Esophagus squamous epithelium (tissue), 5 donors: ENCODE data around the gene PIWIL4. TPM values are rescaled to one million over a fixed set of nuclear protein-coding genes. Genes with fewer than 3 reads are reported as not detected.

Experiments
- DNase-seq: peaks from one replicate; lab custom pipeline; 2025; lab: John Stamatoyannopoulos, UW
- H3K27ac ChIP-seq, 4 donors: fragments of 200-600 bp; sonication (generic); one replicate each; pipeline ENCODE4 v1.5.1; 2016 to 2019; ENCODE audit warnings: mild to moderate bottlenecking in 1 of 4
- H3K27me3 ChIP-seq, 4 donors: fragments of 200-600 bp; sonication (generic); 1 replicate in 3 of 4; 2 replicates in 1 of 4; pipeline versions ENCODE4 v1.5.1 to v1.6.0; 2017 to 2021; ENCODE audit warnings: antibody characterized with exemption in 1 of 4
- H3K36me3 ChIP-seq, 3 donors: fragments of 200-600 bp; sonication (generic); one replicate each; pipeline ENCODE4 v1.5.1; 2016 to 2019
- H3K4me1 ChIP-seq, 3 donors: fragments of 200-600 bp; sonication (generic); one replicate each; pipeline ENCODE4 v1.5.1; 2017 to 2019
- H3K4me3 ChIP-seq, 4 donors: fragments of 200-600 bp; sonication (generic); 1 replicate in 3 of 4; 2 replicates in 1 of 4; pipeline ENCODE4 v1.5.1; 2016 to 2019; ENCODE audit warnings: mild to moderate bottlenecking in 2 of 4, moderate library complexity in 1 of 4
- H3K9me3 ChIP-seq, 3 donors: fragments of 200-600 bp; sonication (generic); one replicate each; pipeline ENCODE4 v1.5.1; 2016 to 2019
- POLR2A ChIP-seq, 4 donors: fragments of 450-650 bp; IDR thresholded peaks; one replicate each; pipeline ENCODE4 v1.6.1; 2017; ENCODE audit warnings: antibody characterized with exemption in 4 of 4, mild to moderate bottlenecking in 4 of 4, moderate library complexity in 3 of 4
- WGBS, 2 donors: methylation state at CpG; one replicate each; pipeline ENCODE4 v1.1.5; 2018; 5-methylcytosine and 5-hydroxymethylcytosine counted together
- intact Hi-C: fragments of 100-400 bp; cut with DNase I; formaldehyde crosslinking; loops from one replicate; pipeline ENCODE4 v1.15.0; 2022
- total RNA-seq, 4 donors: library from RNA; depleted of rRNA; stranded (reverse); fragments of >200 nt; gene quantifications; one replicate each; pipeline ENCODE4 v1.1.0, GENCODE V29; 2016
- TF ChIP-seq, protein P1 (sequence below), 6 experiments: fragments of 450-650 bp in 4 of 6; fragments of 200-600 bp in 2 of 6; sonication (generic) in 2 of 6; IDR thresholded peaks; one replicate each; pipeline ENCODE4 v1.5.1; 2016 to 2019; ENCODE audit warnings: antibody characterized with exemption in 6 of 6, mild to moderate bottlenecking in 4 of 6, moderate library complexity in 4 of 6
- donor health status: DM: yes; HTN: yes; CAD: no.

PIWIL4 gene
- total RNA-seq, 4 donors from 2014 or later, result 0.18 to 3.1 (median 2.0) TPM

- H3K9me3 ChIP-seq, result no peaks in the 10 kb centered on the region
- TF ChIP-seq, protein P1, sequence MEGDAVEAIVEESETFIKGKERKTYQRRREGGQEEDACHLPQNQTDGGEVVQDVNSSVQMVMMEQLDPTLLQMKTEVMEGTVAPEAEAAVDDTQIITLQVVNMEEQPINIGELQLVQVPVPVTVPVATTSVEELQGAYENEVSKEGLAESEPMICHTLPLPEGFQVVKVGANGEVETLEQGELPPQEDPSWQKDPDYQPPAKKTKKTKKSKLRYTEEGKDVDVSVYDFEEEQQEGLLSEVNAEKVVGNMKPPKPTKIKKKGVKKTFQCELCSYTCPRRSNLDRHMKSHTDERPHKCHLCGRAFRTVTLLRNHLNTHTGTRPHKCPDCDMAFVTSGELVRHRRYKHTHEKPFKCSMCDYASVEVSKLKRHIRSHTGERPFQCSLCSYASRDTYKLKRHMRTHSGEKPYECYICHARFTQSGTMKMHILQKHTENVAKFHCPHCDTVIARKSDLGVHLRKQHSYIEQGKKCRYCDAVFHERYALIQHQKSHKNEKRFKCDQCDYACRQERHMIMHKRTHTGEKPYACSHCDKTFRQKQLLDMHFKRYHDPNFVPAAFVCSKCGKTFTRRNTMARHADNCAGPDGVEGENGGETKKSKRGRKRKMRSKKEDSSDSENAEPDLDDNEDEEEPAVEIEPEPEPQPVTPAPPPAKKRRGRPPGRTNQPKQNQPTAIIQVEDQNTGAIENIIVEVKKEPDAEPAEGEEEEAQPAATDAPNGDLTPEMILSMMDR (IDR thresholded peaks at IDR 0.05), result no peak
- TF ChIP-seq POLR2A (IDR thresholded peaks at IDR 0.05), result no peak
- H3K27me3 ChIP-seq, result no peaks in the 10 kb centered on the region
- H3K4me1 ChIP-seq, result no peaks in the 10 kb centered on the region
- peak overlapping the region in 2 of 4 donors; percentile 43 to 44 for H3K27ac ChIP-seq
- peak overlapping the region in 1 of 4 donors; percentile 12 for H3K4me3 ChIP-seq
- intact Hi-C loops, result no loop called here
- DNase-seq, result no peak
- no peaks in the 10 kb centered on the region for H3K36me3 ChIP-seq
- WGBS, 2 donors, result 69 to 70% methylated on average over 13 of the region's 13 CpGs
These were observed 7.2 kb downstream of the PIWIL4 start for GRCh38 chr11:94574193-94574961.

- H3K27me3 ChIP-seq, result no peaks in the 10 kb centered on the region
- DNase-seq, result no peak
- no peak overlapping the region for H3K4me3 ChIP-seq
- no peak for TF ChIP-seq POLR2A (IDR thresholded peaks at IDR 0.05)
- TF ChIP-seq, protein P1 (IDR thresholded peaks at IDR 0.05), result no peak
- intact Hi-C loops, result no loop called here
- H3K9me3 ChIP-seq, result no peaks in the 10 kb centered on the region
- H3K27ac ChIP-seq, result no peak overlapping the region
- 87 to 94% methylated on average over 5 of the region's 5 CpGs for WGBS, 2 donors
- no peaks in the 10 kb centered on the region for H3K4me1 ChIP-seq
- no peaks in the 10 kb centered on the region for H3K36me3 ChIP-seq
These were observed 9.1 kb downstream of the PIWIL4 start for GRCh38 chr11:94576306-94576705.

- Histone ChIP-seq H3K27me3 (no peaks in the 10 kb centered on the region), H3K9me3 (no peaks in the 10 kb centered on the region), H3K4me1 (no peaks in the 10 kb centered on the region), H3K4me3 (no peak overlapping the region), H3K36me3 (no peaks in the 10 kb centered on the region), H3K27ac (no peak overlapping the region)
- intact Hi-C loops, result no loop called here
- 59 to 74% methylated on average over 3 of the region's 3 CpGs for WGBS, 2 donors
- no peak for DNase-seq
- TF ChIP-seq, protein P1 (IDR thresholded peaks at IDR 0.05), result no peak
- TF ChIP-seq POLR2A (IDR thresholded peaks at IDR 0.05), result no peak
These were observed 10.7 kb downstream of the PIWIL4 start for GRCh38 chr11:94577841-94578240.

DNA sequence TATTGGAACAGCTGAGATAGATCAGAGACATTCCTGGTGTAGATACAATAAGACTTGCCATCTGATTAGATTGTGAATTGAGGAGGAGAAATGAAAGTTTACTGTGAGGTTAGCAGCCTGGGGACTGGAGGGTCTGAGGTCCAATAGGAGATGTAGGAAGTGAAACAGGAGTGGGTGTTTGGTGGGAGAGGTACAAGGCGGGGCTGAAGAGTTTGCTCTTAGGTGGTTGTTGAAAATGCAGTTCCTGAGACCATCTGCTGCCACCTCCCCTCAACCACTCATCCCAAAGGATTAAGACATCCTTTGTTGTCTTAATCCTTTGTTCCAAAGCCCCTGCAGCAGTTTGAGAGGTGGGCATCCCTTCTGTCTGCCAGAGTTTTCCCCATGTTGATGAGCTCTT, 14.8 kb downstream of the PIWIL4 start:
- Histone ChIP-seq H3K9me3 (no peaks in the 10 kb centered on the region), H3K4me1 (peaks cover 0 to 4% (median 0%) of the 10 kb centered on the region in 3 donors), H3K36me3 (no peaks in the 10 kb centered on the region), H3K27me3 (no peaks in the 10 kb centered on the region), H3K27ac (no peak overlapping the region), H3K4me3 (no peak overlapping the region)
- intact Hi-C loops, result no loop called here
- no peak for DNase-seq
- TF ChIP-seq POLR2A (IDR thresholded peaks at IDR 0.05), result no peak
- TF ChIP-seq, protein P1 (IDR thresholded peaks at IDR 0.05), result no peak
- 55 to 84% methylated on average over 1 of the region's 1 CpG for WGBS, 2 donors

DNA sequence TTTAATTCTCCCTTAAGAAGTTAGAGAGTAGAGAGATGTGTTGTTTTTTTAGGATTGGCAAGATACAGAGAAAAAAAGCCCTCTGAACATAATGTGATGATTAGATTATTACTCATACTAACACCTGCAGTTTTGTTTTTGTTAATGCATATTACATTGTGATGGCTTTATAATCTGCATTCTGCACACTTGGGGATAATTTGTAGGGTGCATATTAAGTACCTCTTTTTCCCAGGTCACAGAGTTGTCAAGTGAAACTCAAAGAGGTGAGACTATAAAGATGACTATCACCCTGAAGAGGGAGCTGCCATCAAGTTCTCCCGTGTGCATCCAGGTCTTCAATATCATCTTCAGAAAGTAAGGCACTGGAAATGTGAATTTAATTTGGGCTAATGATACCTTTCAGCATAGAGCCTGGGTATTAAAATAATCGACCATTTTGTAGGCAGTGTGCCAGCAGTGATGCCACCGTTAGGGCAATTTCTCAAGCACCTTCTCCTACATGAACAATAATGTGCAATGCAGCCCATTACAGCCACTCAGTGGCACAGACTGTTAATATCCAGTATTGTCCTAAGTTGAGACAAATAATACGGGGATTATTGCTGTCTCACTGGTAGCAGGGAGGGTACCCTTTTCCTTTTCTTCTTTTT, 16.2 kb downstream of the PIWIL4 start:
- Histone ChIP-seq H3K27me3 (no peaks in the 10 kb centered on the region), H3K27ac (no peak overlapping the region), H3K9me3 (no peaks in the 10 kb centered on the region), H3K4me3 (no peak overlapping the region), H3K36me3 (no peaks in the 10 kb centered on the region), H3K4me1 (peaks cover 0 to 4% (median 0%) of the 10 kb centered on the region in 3 donors)
- no peak for TF ChIP-seq POLR2A (IDR thresholded peaks at IDR 0.05)
- TF ChIP-seq, protein P1 (IDR thresholded peaks at IDR 0.05), result no peak
- WGBS, 2 donors, result 36 to 56% methylated on average over 4 of the region's 4 CpGs
- no peak for DNase-seq
- intact Hi-C loops, result no loop called here
